Lower lobe of right lung (tissue), 2 donors: ENCODE data around the gene CREBBP. TPM values are rescaled to one million over a fixed set of nuclear protein-coding genes. Genes with fewer than 3 reads are reported as not detected.

ENCODE experiments used
- ATAC-seq, 2 donors: fragments of 200-7000 bp; cut with Tn5 transposase; one replicate each; pipeline ENCODE4 v1.9.1; 2020 to 2022; ENCODE audit warnings: mild to moderate bottlenecking in 2 of 2, moderate library complexity in 2 of 2
- DNase-seq: peaks from one replicate; pipeline ENCODE4 v3.0.0-alpha.2; 2020
- H3K27ac ChIP-seq: fragments of 200-600 bp; one replicate; pipeline ENCODE4 v1.8.0; 2022
- H3K27me3 ChIP-seq: fragments of 200-600 bp; one replicate; pipeline ENCODE4 v1.8.0; 2022; ENCODE audit warnings: low read depth
- H3K36me3 ChIP-seq: fragments of 200-600 bp; one replicate; pipeline ENCODE4 v1.8.0; 2022; ENCODE audit warnings: mild to moderate bottlenecking
- H3K4me1 ChIP-seq: fragments of 200-600 bp; one replicate; pipeline ENCODE4 v1.8.0; 2022
- H3K4me3 ChIP-seq: fragments of 200-600 bp; one replicate; pipeline ENCODE4 v1.8.0; 2022; ENCODE audit warnings: mild to moderate bottlenecking
- H3K9me3 ChIP-seq: fragments of 200-600 bp; one replicate; pipeline ENCODE4 v1.8.0; 2022
- CTCF ChIP-seq: fragments of 200-600 bp; IDR thresholded peaks from one replicate; pipeline ENCODE4 v1.8.0; 2022; ENCODE audit warnings: antibody characterized with exemption, mild to moderate bottlenecking
- intact Hi-C: fragments of 100-400 bp; cut with DNase I; formaldehyde crosslinking; loops from one replicate; pipeline ENCODE4 v1.11.0; 2022
- total RNA-seq: library from RNA; stranded (reverse); fragmentation: NEBNext Ultra II Directional; extraction: Animal tissue kit (Norgen Biotek cat#: 25700); gene quantifications from one replicate; pipeline ENCODE4 v1.2.1, GENCODE V29; 2021
- donor health status: DM: no; HTN: yes; CAD: no; lungs with severe emphysema.

CREBBP gene
- total RNA-seq, 1 donor from 2014 or later, result 78.3 TPM

DNA sequence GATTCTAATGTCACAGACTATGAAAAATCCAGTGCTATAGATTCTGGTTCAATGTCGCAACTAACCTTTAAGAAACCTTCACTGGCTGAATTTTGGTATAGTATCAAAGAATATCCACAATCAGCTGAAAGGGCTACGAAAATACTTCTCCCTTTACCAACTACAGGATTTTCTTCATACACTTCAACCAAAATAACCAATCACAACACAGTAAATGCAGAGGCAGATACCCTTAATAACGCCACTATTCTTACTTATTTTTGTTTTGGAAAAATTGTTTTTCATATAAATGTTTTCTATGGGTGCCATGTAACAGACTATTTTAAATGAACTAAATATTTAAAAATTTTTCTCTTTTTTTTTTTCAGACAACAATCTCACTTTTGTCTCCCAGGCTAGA lies 114.3 kb downstream of the CREBBP start:
- Histone ChIP-seq H3K27me3 (no peaks in the 10 kb centered on the region), H3K9me3 (no peaks in the 10 kb centered on the region), H3K4me3 (no peak overlapping the region), H3K36me3 (peaks cover 100% of the 10 kb centered on the region), H3K27ac (no peak overlapping the region), H3K4me1 (no peaks in the 10 kb centered on the region)
- no peak for TF ChIP-seq CTCF
- intact Hi-C loops, result no loop called here
- DNase-seq, result no peak
- no peak for ATAC-seq

DNA sequence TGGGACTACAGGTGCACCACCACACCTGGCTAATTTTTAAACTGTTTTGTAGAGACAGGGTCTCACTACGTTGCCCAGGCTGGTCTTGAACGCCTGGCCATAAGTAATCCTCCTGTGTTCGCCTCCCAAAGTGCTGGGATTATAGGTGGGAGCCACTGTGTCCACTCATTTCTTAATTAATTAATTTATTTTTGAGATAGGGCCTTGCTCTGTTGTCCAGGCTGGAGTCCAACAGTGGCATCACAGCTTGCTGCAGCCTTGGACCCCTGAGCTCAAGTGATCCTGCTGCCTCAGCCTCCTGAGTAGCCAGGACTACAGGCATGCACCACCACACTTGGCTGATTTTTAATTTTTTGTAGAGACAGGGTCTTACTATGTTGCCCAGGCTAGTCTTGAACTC lies 116.1 kb downstream of the CREBBP start:
- intact Hi-C loops, result no loop called here

DNA sequence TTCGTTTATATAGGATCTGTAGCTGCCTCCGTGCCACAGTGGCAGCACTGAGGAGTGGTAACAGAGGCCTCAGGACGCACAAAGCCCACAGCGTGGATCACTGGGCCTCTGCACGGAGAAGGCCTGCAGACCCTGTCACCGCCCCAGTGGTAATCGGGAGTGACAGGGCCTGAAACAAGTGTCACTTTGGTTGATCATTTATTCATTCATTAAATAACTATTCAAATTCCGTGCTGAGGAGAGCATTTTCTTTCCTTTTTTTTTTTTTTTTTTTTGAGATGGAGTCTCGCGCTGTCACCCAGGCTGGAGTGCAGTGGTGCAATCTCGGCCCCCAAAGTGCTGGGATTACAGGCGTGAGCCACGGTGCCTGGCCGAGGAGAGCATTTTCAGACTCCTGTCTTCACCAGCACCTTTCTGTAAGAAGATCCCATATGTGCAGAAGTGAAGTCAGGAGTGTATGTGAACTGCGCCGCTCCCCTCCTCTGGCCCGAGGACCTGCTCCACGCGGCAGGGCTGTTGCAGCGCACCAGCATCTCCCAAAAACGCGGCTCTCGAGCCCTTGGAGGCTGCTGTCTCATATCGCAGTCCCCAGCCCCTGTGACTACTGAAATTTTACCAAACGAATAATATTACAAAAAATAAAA lies 118.3 kb downstream of the CREBBP start:
- H3K9me3 ChIP-seq, result no peaks in the 10 kb centered on the region
- intact Hi-C loops, result no loop called here
- H3K4me1 ChIP-seq, result no peaks in the 10 kb centered on the region
- no peak overlapping the region for H3K27ac ChIP-seq
- no peak for DNase-seq
- no peak for ATAC-seq
- H3K36me3 ChIP-seq, result peaks cover 98% of the 10 kb centered on the region
- no peak for TF ChIP-seq CTCF
- no peak overlapping the region for H3K4me3 ChIP-seq
- H3K27me3 ChIP-seq, result no peaks in the 10 kb centered on the region

More for the DNA sequence above, 116.1 kb downstream of the CREBBP start:
- H3K36me3 ChIP-seq, result peaks cover 98% of the 10 kb centered on the region
- no peak for TF ChIP-seq CTCF
- DNase-seq, result no peak
- no peaks in the 10 kb centered on the region for H3K9me3 ChIP-seq
- no peak for ATAC-seq
- no peaks in the 10 kb centered on the region for H3K4me1 ChIP-seq
- H3K4me3 ChIP-seq, result no peak overlapping the region
- no peaks in the 10 kb centered on the region for H3K27me3 ChIP-seq
- no peak overlapping the region for H3K27ac ChIP-seq

DNA sequence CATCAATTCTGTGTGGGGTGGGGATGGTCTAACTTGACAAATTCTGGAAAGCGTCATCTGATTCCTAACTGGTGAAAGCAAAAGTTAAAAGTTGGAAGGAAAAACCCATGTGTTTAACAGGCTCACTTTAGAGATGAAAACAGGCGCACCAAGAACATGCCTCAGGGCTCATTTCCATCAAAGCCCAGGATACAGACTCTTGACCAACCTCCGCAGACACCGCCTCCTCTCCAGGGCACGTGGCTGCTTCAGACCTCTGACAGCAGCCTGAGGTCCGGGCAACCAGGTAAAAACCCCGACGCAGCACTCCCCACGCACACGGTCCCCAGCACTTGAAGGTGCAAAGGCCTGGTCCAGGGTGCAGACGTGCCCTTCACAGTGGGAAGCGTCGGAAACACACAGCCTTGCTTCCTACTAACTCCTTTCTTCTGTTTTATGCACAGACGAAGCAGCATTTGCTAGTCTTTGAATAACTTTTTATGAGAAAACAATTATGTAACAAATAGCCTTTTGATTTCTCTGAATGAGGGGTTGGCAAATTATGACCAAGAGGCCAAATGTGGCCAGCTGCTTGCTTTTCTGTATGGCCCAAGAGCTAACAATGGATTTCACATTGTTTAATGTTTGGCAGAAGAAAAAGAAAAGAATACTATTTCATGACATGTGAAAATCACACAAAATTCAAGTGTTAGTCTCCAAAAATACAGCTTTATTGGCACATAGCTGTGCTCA lies 119.0 kb downstream of the CREBBP start:
- intact Hi-C loops, result no loop called here
- Histone ChIP-seq H3K36me3 (peaks cover 98% of the 10 kb centered on the region), H3K4me3 (no peak overlapping the region), H3K4me1 (no peaks in the 10 kb centered on the region), H3K9me3 (no peaks in the 10 kb centered on the region), H3K27me3 (no peaks in the 10 kb centered on the region), H3K27ac (no peak overlapping the region)
- ATAC-seq (no peak), DNase-seq (no peak)
- TF ChIP-seq CTCF, result no peak

- Histone ChIP-seq H3K27me3 (no peaks in the 10 kb centered on the region), H3K4me3 (no peak overlapping the region), H3K4me1 (no peaks in the 10 kb centered on the region), H3K9me3 (no peaks in the 10 kb centered on the region), H3K27ac (no peak overlapping the region), H3K36me3 (peaks cover 98% of the 10 kb centered on the region)
- DNase-seq (no peak), ATAC-seq (no peak)
- intact Hi-C loops, result no loop called here
- no peak for TF ChIP-seq CTCF
These were observed 120.0 kb downstream of the CREBBP start for GRCh38 chr16:3760518-3760917.
